GM18526 (cell line): ENCODE data around the gene TMPRSS4.

Experiments used
- POLR2A ChIP-seq: IDR thresholded peaks from 3 replicates; pipeline ENCODE4 v1.6.1; 2011; ENCODE audit not compliant: insufficient read length; ENCODE audit errors: extremely low read depth

The TMPRSS4 gene

DNA sequence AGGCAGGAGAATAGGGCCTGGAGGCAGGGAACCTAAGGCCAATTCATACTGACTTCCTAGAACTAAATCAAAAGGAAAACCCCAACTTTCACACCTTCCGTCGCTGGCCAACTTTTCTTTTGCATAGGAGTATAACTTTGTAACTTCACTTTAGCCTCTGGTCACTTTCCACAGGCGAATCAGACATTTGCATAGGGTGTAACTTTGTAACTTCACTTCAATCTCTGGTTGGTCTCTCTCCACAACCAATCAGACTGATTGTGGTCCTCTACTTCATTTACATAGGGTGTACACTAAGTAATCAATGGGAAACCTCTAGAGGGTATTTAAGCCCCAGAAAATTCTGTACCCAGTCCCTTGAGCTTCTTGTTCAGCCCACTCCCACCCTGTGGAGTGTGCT lies 11.5 kb upstream of the TMPRSS4 start:
- TF ChIP-seq POLR2A, result no peak

GRCh38 chr11:118067006-118067405 lies 9.9 kb upstream of the TMPRSS4 start:
- TF ChIP-seq POLR2A, result no peak

DNA sequence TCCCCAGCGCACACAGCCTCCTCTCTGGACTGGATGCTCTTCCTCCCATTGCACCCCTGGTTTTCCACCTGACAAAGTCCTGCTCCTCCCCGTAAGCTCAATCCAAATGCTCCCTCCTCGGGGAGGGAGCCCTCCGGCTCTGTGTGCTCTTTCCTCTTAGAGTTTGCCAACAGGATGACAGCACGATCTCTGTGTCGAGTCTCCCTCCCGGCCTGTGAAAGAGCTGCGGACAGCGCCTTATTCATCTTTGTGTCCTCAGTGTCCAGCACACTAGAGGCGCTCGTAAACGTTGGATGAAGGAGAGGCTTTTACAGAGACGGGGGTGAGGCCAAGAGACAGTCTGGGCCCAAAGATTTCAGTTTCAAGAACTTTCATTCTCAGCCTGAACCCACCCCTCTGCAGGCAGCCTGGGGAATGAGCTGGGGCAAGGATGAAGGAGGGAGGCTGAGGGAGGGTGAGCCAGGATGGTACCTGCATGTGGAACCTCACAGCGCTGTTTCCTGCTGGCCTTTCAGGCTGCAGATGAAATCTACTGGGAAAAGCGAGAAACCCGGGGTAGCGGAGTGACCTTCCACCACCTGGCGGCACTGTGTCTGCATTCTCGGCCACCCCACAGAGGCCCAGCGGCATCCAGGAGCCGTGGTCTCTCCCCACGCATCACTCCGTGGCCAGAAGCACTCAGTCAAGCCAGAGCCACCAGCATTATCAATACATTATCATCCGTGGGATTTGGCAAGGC lies 8.5 kb upstream of the TMPRSS4 start:
- TF ChIP-seq POLR2A, result no peak

- TF ChIP-seq POLR2A, result no peak
Measured at GRCh38 chr11:118068945-118069612, 7.8 kb upstream of the TMPRSS4 start.

DNA sequence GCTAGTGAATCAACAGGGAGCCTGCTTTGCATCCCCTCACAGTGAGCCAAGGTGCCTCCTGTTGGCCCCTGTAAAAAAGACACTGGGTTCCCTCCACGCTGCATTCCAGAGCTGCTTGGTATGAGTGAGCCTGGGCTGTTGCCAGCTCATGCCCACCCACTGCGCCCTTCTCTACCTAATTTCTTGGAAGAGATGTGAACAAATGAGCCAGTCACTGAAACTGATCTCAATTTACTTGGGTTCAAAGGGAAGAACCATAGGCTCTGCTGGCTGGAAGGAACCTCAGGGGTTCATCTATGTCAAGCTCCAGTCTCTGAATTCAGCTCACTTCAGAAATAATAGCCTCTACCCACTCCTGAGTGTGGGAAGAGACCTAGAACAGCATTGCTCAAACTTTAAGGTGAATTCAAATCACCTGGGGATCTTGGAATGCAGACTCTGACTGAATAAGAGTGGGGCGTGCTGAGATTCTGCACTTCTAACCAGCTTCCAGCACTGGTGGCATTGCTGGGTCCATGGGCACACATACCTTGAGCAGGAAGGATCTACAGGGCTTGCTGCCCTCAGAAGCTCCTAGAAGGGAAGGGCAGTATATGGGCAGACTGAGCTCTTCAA lies 5.4 kb upstream of the TMPRSS4 start:
- TF ChIP-seq POLR2A, result no peak

DNA sequence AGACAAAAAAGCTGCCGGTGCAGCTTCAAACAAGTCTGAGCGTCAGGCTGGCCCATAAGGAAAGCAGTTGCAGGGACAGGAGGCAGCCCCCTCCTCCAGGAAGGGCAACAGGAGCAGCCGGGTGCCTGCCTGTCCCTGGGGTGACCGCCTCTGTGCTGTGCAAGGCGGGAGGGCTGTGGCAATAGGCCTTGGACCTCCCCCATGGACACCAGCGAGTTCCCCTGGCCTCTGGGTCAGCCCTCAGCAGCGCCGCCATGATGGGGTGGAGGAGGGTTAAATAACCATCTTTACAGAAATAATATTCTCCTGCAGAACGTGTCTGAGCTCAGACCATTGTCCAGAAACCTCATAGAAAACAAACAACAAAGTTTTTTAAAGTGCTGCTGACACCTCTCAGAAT lies 3.3 kb upstream of the TMPRSS4 start:
- TF ChIP-seq POLR2A, result no peak

- TF ChIP-seq POLR2A, result no peak
Measured at GRCh38 chr11:118074091-118074685, 2.7 kb upstream of the TMPRSS4 start.

DNA sequence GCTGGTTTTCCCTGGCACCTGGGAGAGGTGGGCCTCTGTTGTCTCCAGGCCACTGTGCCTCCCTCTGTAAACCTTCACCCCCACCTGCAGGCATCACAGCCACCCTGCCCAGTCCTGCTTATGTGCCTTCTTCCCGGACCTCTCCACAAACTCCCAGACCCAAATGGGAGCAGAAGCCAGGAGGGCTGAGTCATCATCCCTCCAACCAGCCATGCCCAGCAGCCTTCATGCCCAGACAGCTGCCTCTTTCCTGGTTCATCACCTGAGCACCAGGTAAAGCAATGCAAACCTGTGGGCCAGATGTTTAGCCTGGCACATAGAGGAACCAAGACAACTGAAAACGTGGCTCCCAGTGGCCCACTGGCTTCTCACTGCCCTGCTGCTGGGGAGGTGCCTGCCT lies 2.1 kb upstream of the TMPRSS4 start:
- TF ChIP-seq POLR2A, result no peak

GRCh38 chr11:118078911-118079411 lies 2.1 kb downstream of the TMPRSS4 start:
- TF ChIP-seq POLR2A, result no peak

DNA sequence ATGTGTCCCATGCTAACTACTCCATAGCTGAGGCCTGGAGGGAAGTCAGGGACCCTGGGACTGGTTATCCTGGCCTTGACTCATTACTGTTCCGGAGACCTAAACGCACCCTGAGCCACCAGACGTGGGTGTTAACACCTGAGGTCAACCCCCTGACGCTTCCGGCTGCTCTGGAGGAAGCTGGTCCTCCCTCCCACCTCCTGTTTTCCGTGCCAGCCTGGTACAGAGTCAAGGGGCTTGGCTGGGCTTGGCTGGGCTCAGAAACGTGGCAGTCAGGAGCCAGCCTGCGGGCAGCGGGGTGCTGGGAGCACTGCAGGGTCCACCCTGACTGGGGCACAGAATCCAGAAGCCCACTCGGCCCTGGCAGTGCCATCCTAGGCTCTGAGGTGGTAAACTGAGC lies 2.6 kb downstream of the TMPRSS4 start:
- no peak for TF ChIP-seq POLR2A

DNA sequence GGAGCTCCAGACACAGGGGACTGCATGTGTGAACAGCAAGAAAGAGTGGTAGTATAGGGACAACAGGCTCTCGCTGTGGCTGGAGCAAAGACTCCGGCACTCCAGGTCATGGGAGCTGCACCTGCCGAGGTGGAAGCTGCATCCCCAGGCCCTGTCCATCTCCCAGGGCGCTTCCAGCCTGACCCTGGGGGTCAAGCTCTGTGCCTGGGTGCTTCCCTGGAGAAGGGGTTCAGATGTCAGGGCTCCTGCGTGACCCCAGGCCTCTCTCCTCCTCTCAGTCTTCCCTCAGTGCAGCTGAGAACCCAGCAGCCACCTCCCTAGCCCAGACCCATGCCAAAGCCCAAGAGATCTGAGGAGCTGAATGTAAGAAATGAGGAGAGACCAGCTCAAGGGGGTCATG lies 3.4 kb downstream of the TMPRSS4 start:
- no peak for TF ChIP-seq POLR2A

GRCh38 chr11:118081241-118081958 lies 4.5 kb downstream of the TMPRSS4 start:
- TF ChIP-seq POLR2A, result no peak

GRCh38 chr11:118082880-118083552 lies 6.1 kb downstream of the TMPRSS4 start:
- no peak for TF ChIP-seq POLR2A

DNA sequence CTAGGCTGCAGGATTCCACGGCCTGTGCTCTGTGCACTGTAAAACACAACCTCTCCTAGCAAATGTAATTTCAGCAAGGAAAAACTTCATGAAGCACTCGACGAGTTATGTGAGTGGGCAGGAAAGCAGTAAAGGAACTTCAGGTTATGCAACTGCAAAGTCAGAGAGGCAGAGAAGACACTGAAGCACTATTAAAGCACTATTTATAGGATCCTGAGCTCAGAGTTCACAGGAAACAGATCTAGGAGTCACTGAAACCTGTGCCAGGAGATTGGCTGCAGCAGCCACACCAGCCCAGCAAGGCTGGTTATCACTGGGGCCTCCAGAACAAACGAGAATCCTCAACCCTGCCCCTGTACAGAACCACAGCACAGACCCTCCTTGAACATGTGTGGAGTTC lies 7.4 kb downstream of the TMPRSS4 start:
- no peak for TF ChIP-seq POLR2A

- no peak for TF ChIP-seq POLR2A
Measured at GRCh38 chr11:118084656-118085055, 7.8 kb downstream of the TMPRSS4 start.
